ENCODE measurements around the gene AHCTF1. TPM values are rescaled to one million over a fixed set of nuclear protein-coding genes. Genes with fewer than 3 reads are reported as not detected.

AHCTF1 gene
- total RNA-seq, 1 donor from 2014 or later = 44.0 TPM

DNA sequence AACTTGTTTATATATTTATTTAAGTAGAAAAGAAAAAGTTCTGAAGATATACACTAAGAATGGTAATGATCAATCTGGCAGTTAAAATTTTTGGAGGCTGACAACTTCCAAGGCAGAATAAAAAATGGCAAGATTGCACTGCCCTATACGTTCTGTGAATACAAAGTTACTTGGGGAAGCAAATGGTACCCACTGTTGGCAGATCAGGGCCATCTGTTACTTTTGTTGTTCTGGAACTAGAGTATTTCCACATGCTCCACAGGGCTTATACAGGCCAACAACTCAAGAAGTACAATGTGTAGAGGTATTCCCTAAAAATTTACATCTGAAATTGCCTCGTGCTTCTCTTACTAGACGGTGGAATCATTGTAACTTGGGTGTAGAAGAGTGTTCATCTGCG lies 53.2 kb downstream of the AHCTF1 start:
- Histone ChIP-seq H3K27me3 (ENCODE audit: insufficient read depth, low read length) (no peaks in the 10 kb centered on the region), H4K20me1 (ENCODE audit: insufficient read depth, low read length) (peaks cover 23% of the 10 kb centered on the region), H3K4me2 (ENCODE audit: low read length) (no peak overlapping the region), H3K4me1 (ENCODE audit: insufficient read depth, low read length) (peaks cover 7% of the 10 kb centered on the region), H3K36me3 (ENCODE audit: insufficient read depth, low read length) (peaks cover 9% of the 10 kb centered on the region), H3K9ac (ENCODE audit: low read length) (no peak overlapping the region), H3K79me2 (ENCODE audit: insufficient read depth, low read length) (peaks cover 31% of the 10 kb centered on the region), H2AFZ (ENCODE audit: low read depth, low read length) (no peak overlapping the region), H3K27ac (ENCODE audit: low read depth, low read length) (no peak overlapping the region), H3K4me3 (ENCODE audit: insufficient read depth, low read depth, low read length) (no peak overlapping the region), H3K9me3 (ENCODE audit: insufficient read depth, low read depth, low read length) (no peaks in the 10 kb centered on the region)
- TF ChIP-seq, protein P1, sequence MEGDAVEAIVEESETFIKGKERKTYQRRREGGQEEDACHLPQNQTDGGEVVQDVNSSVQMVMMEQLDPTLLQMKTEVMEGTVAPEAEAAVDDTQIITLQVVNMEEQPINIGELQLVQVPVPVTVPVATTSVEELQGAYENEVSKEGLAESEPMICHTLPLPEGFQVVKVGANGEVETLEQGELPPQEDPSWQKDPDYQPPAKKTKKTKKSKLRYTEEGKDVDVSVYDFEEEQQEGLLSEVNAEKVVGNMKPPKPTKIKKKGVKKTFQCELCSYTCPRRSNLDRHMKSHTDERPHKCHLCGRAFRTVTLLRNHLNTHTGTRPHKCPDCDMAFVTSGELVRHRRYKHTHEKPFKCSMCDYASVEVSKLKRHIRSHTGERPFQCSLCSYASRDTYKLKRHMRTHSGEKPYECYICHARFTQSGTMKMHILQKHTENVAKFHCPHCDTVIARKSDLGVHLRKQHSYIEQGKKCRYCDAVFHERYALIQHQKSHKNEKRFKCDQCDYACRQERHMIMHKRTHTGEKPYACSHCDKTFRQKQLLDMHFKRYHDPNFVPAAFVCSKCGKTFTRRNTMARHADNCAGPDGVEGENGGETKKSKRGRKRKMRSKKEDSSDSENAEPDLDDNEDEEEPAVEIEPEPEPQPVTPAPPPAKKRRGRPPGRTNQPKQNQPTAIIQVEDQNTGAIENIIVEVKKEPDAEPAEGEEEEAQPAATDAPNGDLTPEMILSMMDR (IDR thresholded peaks at IDR 0.05; ENCODE audit: insufficient read depth, low read depth, low read length) = no peak
- Mint-ChIP-seq H3K9me3 (ENCODE audit: unreplicated experiment) (no peaks in the 10 kb centered on the region), H3K4me1 (ENCODE audit: low read depth, unreplicated experiment) (peaks cover 11% of the 10 kb centered on the region), H3K27me3 (ENCODE audit: low read depth, unreplicated experiment) (no peaks in the 10 kb centered on the region), H3K4me3 (ENCODE audit: unreplicated experiment) (no peak overlapping the region), H3K27ac (ENCODE audit: unreplicated experiment) (no peak overlapping the region), H3K36me3 (ENCODE audit: low read depth, unreplicated experiment) (peaks cover 7% of the 10 kb centered on the region)
- no peak for DNase-seq (ENCODE audit: low read depth)
- no peak for FAIRE-seq

DNA sequence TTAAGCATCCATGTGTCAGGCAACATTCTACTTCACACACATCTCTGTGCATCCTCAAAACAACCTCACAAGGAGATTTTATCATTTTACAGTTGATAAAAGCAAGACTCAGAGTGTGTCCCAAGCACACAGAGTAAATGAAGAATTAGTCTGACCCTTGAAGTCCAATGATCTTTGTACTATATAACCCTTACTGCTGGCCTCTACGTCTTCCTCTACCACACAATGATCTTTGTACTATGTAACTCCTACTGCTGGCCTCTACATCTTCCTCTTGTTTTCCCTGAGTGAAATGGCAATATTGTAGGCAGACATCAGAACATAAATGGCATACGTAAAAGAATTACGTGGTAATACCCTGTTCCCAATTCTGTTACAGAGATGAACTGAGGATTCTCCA lies 55.3 kb downstream of the AHCTF1 start:
- no peak overlapping the region for H3K4me3 ChIP-seq (ENCODE audit: insufficient read depth, low read depth, low read length)
- H3K27me3 ChIP-seq (ENCODE audit: insufficient read depth, low read length) = no peaks in the 10 kb centered on the region
- TF ChIP-seq, protein P1 (IDR thresholded peaks at IDR 0.05; ENCODE audit: insufficient read depth, low read depth, low read length) = no peak
- no peak for TF ChIP-seq EZH2 (IDR thresholded peaks at IDR 0.05; ENCODE audit: insufficient read depth, low read length)
- peaks cover 49% of the 10 kb centered on the region for H3K79me2 ChIP-seq (ENCODE audit: insufficient read depth, low read length)
- FAIRE-seq (no peak), DNase-seq (ENCODE audit: low read depth) (no peak)
- Mint-ChIP-seq H3K4me1 (ENCODE audit: low read depth, unreplicated experiment) (peaks cover 11% of the 10 kb centered on the region), H3K9me3 (ENCODE audit: unreplicated experiment) (no peaks in the 10 kb centered on the region), H3K4me3 (ENCODE audit: unreplicated experiment) (no peak overlapping the region), H3K27me3 (ENCODE audit: low read depth, unreplicated experiment) (no peaks in the 10 kb centered on the region), H3K27ac (ENCODE audit: unreplicated experiment) (no peak overlapping the region), H3K36me3 (ENCODE audit: low read depth, unreplicated experiment) (peaks cover 16% of the 10 kb centered on the region)
- peaks cover 7% of the 10 kb centered on the region for H3K4me1 ChIP-seq (ENCODE audit: insufficient read depth, low read length)
- H2AFZ ChIP-seq (ENCODE audit: low read depth, low read length) = no peak overlapping the region
- H3K27ac ChIP-seq (ENCODE audit: low read depth, low read length) = no peak overlapping the region
- no peak overlapping the region for H3K4me2 ChIP-seq (ENCODE audit: low read length)
- peaks cover 35% of the 10 kb centered on the region for H4K20me1 ChIP-seq (ENCODE audit: insufficient read depth, low read length)
- H3K36me3 ChIP-seq (ENCODE audit: insufficient read depth, low read length) = peaks cover 18% of the 10 kb centered on the region
- no peak overlapping the region for H3K9ac ChIP-seq (ENCODE audit: low read length)
- H3K9me3 ChIP-seq (ENCODE audit: insufficient read depth, low read depth, low read length) = no peaks in the 10 kb centered on the region

DNA sequence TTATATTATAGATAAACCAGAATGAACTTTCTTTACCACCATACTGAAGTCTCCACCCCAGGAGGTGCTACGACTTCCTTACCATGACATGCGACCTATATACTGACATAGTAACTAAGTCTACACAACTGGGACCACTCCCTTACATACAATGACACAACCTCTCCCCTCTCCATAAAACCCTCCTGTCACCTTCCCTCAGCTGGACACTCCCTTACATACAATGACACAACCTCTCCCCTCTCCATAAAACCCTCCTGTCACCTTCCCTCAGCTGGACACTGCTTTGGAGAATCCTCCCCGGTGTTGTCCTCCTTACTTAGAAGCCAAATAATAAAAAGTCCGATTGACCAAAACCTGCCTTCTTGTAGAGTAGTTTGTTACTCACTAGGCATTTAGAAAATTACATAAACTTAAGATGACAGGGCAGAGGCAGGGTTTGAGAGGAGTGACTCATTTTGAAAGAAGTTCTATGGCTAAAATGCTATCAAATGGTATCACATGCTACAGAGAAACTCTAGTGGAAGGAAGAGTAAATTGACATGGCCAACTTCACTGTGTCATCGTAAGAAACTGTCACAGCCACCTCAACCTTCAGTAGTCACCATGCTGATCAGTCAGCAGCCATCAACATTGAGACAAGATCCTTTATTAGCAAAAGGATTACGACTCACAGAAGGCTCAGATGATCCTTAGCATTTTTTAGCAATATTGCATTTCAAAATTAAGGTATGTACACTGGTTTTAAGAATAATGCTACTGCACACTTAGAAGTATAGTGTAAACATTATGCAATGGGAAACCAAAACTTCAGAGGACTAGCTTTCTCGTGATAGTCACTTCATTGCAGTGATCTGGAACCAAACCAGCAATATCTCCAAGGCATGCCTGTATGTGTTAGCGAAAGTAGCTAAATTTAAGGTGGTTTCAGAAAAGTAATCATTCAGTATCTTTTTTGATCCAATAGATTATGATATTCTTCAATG lies 56.4 kb downstream of the AHCTF1 start:
- Histone ChIP-seq H3K27me3 (ENCODE audit: insufficient read depth, low read length) (no peaks in the 10 kb centered on the region), H3K4me1 (ENCODE audit: insufficient read depth, low read length) (peaks cover 7% of the 10 kb centered on the region), H2AFZ (ENCODE audit: low read depth, low read length) (no peak overlapping the region), H4K20me1 (ENCODE audit: insufficient read depth, low read length) (peaks cover 44% of the 10 kb centered on the region), H3K4me2 (ENCODE audit: low read length) (peak overlapping the region; percentile 60), H3K79me2 (ENCODE audit: insufficient read depth, low read length) (peaks cover 56% of the 10 kb centered on the region), H3K4me3 (ENCODE audit: insufficient read depth, low read depth, low read length) (no peak overlapping the region), H3K9ac (ENCODE audit: low read length) (peak overlapping the region; percentile 11), H3K9me3 (ENCODE audit: insufficient read depth, low read depth, low read length) (no peaks in the 10 kb centered on the region), H3K27ac (ENCODE audit: low read depth, low read length) (peak overlapping the region; percentile 48), H3K36me3 (ENCODE audit: insufficient read depth, low read length) (peaks cover 23% of the 10 kb centered on the region)
- FAIRE-seq (no peak), DNase-seq (ENCODE audit: low read depth) (peak; percentile 79)
- H3K4me1 Mint-ChIP-seq (ENCODE audit: low read depth, unreplicated experiment) = peaks cover 13% of the 10 kb centered on the region
- H3K4me3 Mint-ChIP-seq (ENCODE audit: unreplicated experiment) = no peak overlapping the region
- H3K36me3 Mint-ChIP-seq (ENCODE audit: low read depth, unreplicated experiment) = peaks cover 16% of the 10 kb centered on the region
- H3K27me3 Mint-ChIP-seq (ENCODE audit: low read depth, unreplicated experiment) = no peaks in the 10 kb centered on the region
- no peaks in the 10 kb centered on the region for H3K9me3 Mint-ChIP-seq (ENCODE audit: unreplicated experiment)
- peak overlapping the region; percentile 77 for H3K27ac Mint-ChIP-seq (ENCODE audit: unreplicated experiment)
- TF ChIP-seq, protein P1 (IDR thresholded peaks at IDR 0.05; ENCODE audit: insufficient read depth, low read depth, low read length) = no peak
- no peak for TF ChIP-seq EZH2 (IDR thresholded peaks at IDR 0.05; ENCODE audit: insufficient read depth, low read length)
